Loucy (cell line): ENCODE results near the gene ISG20L2.

Experiments used
- EZH2phosphoT487 ChIP-seq: fragments of 200-600 bp; IDR thresholded peaks from 2 replicates; pipeline ENCODE4 v1.6.1; 2018; ENCODE audit warnings: antibody characterized with exemption, mild to moderate bottlenecking, moderate library complexity, borderline replicate concordance
- TF ChIP-seq, protein P1 (sequence below): fragments of 200-600 bp; sonication (generic); conservative IDR thresholded peaks from 2 replicates; pipeline ENCODE4 v1.5.1; 2014; ENCODE audit warnings: mild to moderate bottlenecking, antibody characterized with exemption, low read length

DNA sequence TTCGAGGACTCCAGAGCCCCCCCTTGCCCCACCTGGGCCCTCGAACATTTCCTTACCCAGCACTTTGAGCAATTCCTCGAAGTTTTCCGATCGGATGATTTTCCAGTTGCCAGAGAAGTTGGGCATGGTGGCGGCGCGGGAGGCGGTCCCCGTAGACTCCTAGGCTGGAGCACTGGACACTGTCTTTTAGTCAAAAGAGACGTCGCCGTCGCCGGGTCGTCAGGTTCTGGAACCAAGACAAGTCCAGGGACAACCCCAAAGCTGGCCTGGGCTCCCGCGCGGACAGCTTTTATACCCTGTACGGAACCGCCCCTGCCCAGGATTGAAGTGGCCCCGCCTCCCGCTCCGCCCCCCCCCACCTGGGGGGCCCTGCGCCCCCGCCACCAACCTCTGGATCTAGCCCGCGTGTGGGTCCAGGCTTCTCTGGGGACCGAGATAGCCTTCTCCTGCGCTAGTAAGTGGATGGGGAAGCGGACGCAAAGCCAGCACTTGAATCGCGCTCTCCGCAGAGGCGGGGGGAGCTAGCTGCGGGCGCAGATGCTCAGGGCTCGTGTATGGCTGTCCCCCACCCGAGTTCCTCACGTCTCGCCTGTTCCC lies 23.1 kb downstream of the ISG20L2 start, which contains the start of gene CRABP2:
- TF ChIP-seq, protein P1, sequence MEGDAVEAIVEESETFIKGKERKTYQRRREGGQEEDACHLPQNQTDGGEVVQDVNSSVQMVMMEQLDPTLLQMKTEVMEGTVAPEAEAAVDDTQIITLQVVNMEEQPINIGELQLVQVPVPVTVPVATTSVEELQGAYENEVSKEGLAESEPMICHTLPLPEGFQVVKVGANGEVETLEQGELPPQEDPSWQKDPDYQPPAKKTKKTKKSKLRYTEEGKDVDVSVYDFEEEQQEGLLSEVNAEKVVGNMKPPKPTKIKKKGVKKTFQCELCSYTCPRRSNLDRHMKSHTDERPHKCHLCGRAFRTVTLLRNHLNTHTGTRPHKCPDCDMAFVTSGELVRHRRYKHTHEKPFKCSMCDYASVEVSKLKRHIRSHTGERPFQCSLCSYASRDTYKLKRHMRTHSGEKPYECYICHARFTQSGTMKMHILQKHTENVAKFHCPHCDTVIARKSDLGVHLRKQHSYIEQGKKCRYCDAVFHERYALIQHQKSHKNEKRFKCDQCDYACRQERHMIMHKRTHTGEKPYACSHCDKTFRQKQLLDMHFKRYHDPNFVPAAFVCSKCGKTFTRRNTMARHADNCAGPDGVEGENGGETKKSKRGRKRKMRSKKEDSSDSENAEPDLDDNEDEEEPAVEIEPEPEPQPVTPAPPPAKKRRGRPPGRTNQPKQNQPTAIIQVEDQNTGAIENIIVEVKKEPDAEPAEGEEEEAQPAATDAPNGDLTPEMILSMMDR, result no peak
- TF ChIP-seq EZH2phosphoT487, result no peak
